BE2C (cell line): ENCODE measurements around the gene TENM4.

Source experiments
- DNase-seq: peaks from one replicate; pipeline ENCODE4 v3.0.0-alpha.2; 2020
- H3K27me3 ChIP-seq: fragments of 250-450 bp; sonication (Bioruptor Pico); 2 replicates; pipeline ENCODE4 v1.5.1; 2020; ENCODE audit warnings: mild to moderate bottlenecking
- H3K36me3 ChIP-seq: fragments of 250-450 bp; sonication (Bioruptor Pico); 2 replicates; pipeline ENCODE4 v1.5.1; 2020; ENCODE audit warnings: mild to moderate bottlenecking
- H3K4me1 ChIP-seq: fragments of 250-450 bp; sonication (Bioruptor Pico); 2 replicates; pipeline ENCODE4 v1.5.1; 2020
- H3K4me3 ChIP-seq: 2 replicates; pipeline ENCODE4 v1.5.1; 2011; ENCODE audit warnings: low read depth, low read length
- H3K9me3 ChIP-seq: fragments of 250-450 bp; sonication (Bioruptor Pico); 2 replicates; pipeline ENCODE4 v1.5.1; 2020
- CTCF ChIP-seq: IDR thresholded peaks from 2 replicates; pipeline ENCODE4 v1.5.1; 2012; ENCODE audit warnings: mild to moderate bottlenecking, low read depth, low read length

TENM4 gene

GRCh38 chr11:79159657-79160450 is 281.0 kb downstream of the TENM4 start:
- no peak for DNase-seq

GRCh38 chr11:79157738-79158137 is 283.1 kb downstream of the TENM4 start:
- Histone ChIP-seq H3K9me3 (no peaks in the 10 kb centered on the region), H3K4me3 (no peak overlapping the region), H3K4me1 (no peaks in the 10 kb centered on the region), H3K27me3 (no peaks in the 10 kb centered on the region), H3K36me3 (no peaks in the 10 kb centered on the region)
- DNase-seq = no peak
- TF ChIP-seq CTCF = no peak

More at GRCh38 chr11:79159657-79160450, 281.0 kb downstream of the TENM4 start:
- Histone ChIP-seq H3K27me3 (no peaks in the 10 kb centered on the region), H3K36me3 (no peaks in the 10 kb centered on the region), H3K9me3 (no peaks in the 10 kb centered on the region), H3K4me1 (no peaks in the 10 kb centered on the region), H3K4me3 (no peak overlapping the region)
- peak; percentile 40 for TF ChIP-seq CTCF

- DNase-seq = no peak
- TF ChIP-seq CTCF = no peak
These were observed 284.8 kb downstream of the TENM4 start for GRCh38 chr11:79156031-79156430.

GRCh38 chr11:79155237-79155636 is 285.6 kb downstream of the TENM4 start:
- DNase-seq = no peak
- no peaks in the 10 kb centered on the region for H3K9me3 ChIP-seq

More at GRCh38 chr11:79156031-79156430, 284.8 kb downstream of the TENM4 start:
- Histone ChIP-seq H3K4me3 (no peak overlapping the region), H3K4me1 (no peaks in the 10 kb centered on the region), H3K27me3 (no peaks in the 10 kb centered on the region), H3K36me3 (no peaks in the 10 kb centered on the region), H3K9me3 (no peaks in the 10 kb centered on the region)

GRCh38 chr11:79152511-79152910 is 288.3 kb downstream of the TENM4 start:
- Histone ChIP-seq H3K4me3 (no peak overlapping the region), H3K36me3 (no peaks in the 10 kb centered on the region), H3K27me3 (no peaks in the 10 kb centered on the region), H3K4me1 (no peaks in the 10 kb centered on the region), H3K9me3 (no peaks in the 10 kb centered on the region)
- no peak for TF ChIP-seq CTCF
- DNase-seq = no peak

More at GRCh38 chr11:79155237-79155636, 285.6 kb downstream of the TENM4 start:
- Histone ChIP-seq H3K4me3 (no peak overlapping the region), H3K4me1 (no peaks in the 10 kb centered on the region), H3K36me3 (no peaks in the 10 kb centered on the region), H3K27me3 (no peaks in the 10 kb centered on the region)
- no peak for TF ChIP-seq CTCF

- DNase-seq = no peak
- H3K27me3 ChIP-seq = no peaks in the 10 kb centered on the region
- no peak overlapping the region for H3K4me3 ChIP-seq
- H3K9me3 ChIP-seq = no peaks in the 10 kb centered on the region
- no peak for TF ChIP-seq CTCF
- H3K36me3 ChIP-seq = no peaks in the 10 kb centered on the region
- no peaks in the 10 kb centered on the region for H3K4me1 ChIP-seq
These were observed 289.4 kb downstream of the TENM4 start for GRCh38 chr11:79151396-79151795.
